Heart left ventricle (tissue), 13 donors: Measurements from ENCODE around the gene SLC44A1.

ENCODE experiments used
- POLR2A ChIP-seq, 2 donors: fragments of 450-650 bp; IDR thresholded peaks; one replicate each; pipeline ENCODE4 v1.6.1; 2017; ENCODE audit warnings: antibody characterized with exemption in 2 of 2, mild to moderate bottlenecking in 2 of 2, moderate library complexity in 2 of 2
- TF ChIP-seq, protein P1 (sequence below), 12 donors: fragments of 200-600 bp; sonication (generic) in 4 of 12; IDR thresholded peaks; one replicate each; pipeline versions ENCODE4 v1.5.0 to v1.8.0; 2018 to 2022; ENCODE audit warnings: antibody characterized with exemption in 12 of 12, mild to moderate bottlenecking in 5 of 12
- donor health status: ischemic (EF 13 %, LVEDD 7.1; RV severe dilation, severe dysfunction).
- donor health status: DM: no; HTN: yes; CAD: no.
- donor health status: DM: no; HTN: no; CAD: no.
- donor health status: ischemic (EF 25% LVEDD 6.9; RV normal size, moderate dysfunction).
- donor health status: ischemic (EF 25% LVEDD 5.7; RV mildly dilated, moderate dysfunction).
- donor health status: ischemic (EF 35%, LVEDD 5.7; RV mildly dilated, moderate dysfunction).
- donor health status: nonischemic (EF 11% LVEDD 7.7; RV severe dilation, severe dysfunction).
- donor health status: DM: yes; HTN: yes; CAD: no.
- donor health status: PGD.
- donor health status: ischemic (EF 29% LVEDD 5.4; RV normal size, mild dysfunction).
- donor health status: nonischemic (EF 23%, LVEDD 6.1; RV moderate dilation, normal function).

GRCh38 chr9:105376893-105377292 is 132.4 kb downstream of the SLC44A1 start:
- TF ChIP-seq POLR2A (IDR thresholded peaks at IDR 0.05): no peak
- TF ChIP-seq, protein P1, sequence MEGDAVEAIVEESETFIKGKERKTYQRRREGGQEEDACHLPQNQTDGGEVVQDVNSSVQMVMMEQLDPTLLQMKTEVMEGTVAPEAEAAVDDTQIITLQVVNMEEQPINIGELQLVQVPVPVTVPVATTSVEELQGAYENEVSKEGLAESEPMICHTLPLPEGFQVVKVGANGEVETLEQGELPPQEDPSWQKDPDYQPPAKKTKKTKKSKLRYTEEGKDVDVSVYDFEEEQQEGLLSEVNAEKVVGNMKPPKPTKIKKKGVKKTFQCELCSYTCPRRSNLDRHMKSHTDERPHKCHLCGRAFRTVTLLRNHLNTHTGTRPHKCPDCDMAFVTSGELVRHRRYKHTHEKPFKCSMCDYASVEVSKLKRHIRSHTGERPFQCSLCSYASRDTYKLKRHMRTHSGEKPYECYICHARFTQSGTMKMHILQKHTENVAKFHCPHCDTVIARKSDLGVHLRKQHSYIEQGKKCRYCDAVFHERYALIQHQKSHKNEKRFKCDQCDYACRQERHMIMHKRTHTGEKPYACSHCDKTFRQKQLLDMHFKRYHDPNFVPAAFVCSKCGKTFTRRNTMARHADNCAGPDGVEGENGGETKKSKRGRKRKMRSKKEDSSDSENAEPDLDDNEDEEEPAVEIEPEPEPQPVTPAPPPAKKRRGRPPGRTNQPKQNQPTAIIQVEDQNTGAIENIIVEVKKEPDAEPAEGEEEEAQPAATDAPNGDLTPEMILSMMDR (IDR thresholded peaks at IDR 0.05): no peak
